ENCODE data around the gene G6PC3. TPM values are rescaled to one million over a fixed set of nuclear protein-coding genes. Genes with fewer than 3 reads are reported as not detected.
"Not testable (repeated sequence)": the region's sequence is repeated elsewhere in the genome, so short reads cannot be mapped to it uniquely, and the experiment has no call there.

Gene G6PC3
- 10 to 100 TPM; 28.9 to 47.3 (median 32.9) TPM for total RNA-seq
- 100 to 1,000 TPM in 1 of 2 donors, 10 to 100 TPM in 1; 78.0 to 114 TPM for polyA plus RNA-seq
- long read RNA-seq, donor 1, transcript G6PC3-201 (6 exons, 1,533 nt), result major isoform, 6 of 9 reads
- long read RNA-seq, donor 1, partial matches to known transcripts, result 0 of 9 reads
- long read RNA-seq, donor 1, other reads (novel, unspliced or antisense), result 3 of 9 reads
- long read RNA-seq, donor 2, transcript G6PC3-201 (6 exons, 1,533 nt), result major isoform, 13 of 16 reads
- long read RNA-seq, donor 2, partial matches to known transcripts, result 1 of 16 reads
- long read RNA-seq, donor 2, other reads (novel, unspliced or antisense), result 1 of 16 reads
- long read RNA-seq, donor 3, partial matches to known transcripts, result 0 of 5 reads
- long read RNA-seq, donor 3, other reads (novel, unspliced or antisense), result 3 of 5 reads

- intact Hi-C loops (cut with DNase I), result loop anchor here in 6 of 10 donors (1.0 to 5.0 kb wide), 6 partner anchors 27 to 58 kb away; partner anchors contain the start of genes HDAC5 (in 2 of the 6) and TMEM101 (in 2 of the 6)
- Histone ChIP-seq H3K27ac (peak within 1 kb of the TSS; percentile 36 to 94 (median 88)), H3K9me3 (no peaks in the 10 kb centered on the region), H3K4me3 (peak within 1 kb of the TSS; percentile 46 to 81 (median 70)), H3K36me3 (peaks cover 0 to 27% (median 3%) of the 10 kb centered on the region in 9 donors), H3K4me1 (peaks cover 9 to 63% (median 31%) of the 10 kb centered on the region in 9 donors), H3K27me3 (no peaks in the 10 kb centered on the region)
- 0 to 1% methylated on average over 53 of the region's 53 CpGs for WGBS, 2 donors
- DNase-seq (peak; percentile 94 to 97), ATAC-seq (peak; percentile 92 to 97 (median 94))
- TF ChIP-seq, protein P1, sequence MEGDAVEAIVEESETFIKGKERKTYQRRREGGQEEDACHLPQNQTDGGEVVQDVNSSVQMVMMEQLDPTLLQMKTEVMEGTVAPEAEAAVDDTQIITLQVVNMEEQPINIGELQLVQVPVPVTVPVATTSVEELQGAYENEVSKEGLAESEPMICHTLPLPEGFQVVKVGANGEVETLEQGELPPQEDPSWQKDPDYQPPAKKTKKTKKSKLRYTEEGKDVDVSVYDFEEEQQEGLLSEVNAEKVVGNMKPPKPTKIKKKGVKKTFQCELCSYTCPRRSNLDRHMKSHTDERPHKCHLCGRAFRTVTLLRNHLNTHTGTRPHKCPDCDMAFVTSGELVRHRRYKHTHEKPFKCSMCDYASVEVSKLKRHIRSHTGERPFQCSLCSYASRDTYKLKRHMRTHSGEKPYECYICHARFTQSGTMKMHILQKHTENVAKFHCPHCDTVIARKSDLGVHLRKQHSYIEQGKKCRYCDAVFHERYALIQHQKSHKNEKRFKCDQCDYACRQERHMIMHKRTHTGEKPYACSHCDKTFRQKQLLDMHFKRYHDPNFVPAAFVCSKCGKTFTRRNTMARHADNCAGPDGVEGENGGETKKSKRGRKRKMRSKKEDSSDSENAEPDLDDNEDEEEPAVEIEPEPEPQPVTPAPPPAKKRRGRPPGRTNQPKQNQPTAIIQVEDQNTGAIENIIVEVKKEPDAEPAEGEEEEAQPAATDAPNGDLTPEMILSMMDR (IDR thresholded peaks at IDR 0.05), result peak in 4 of 9 donors; percentile 8 to 36 (median 23)
These were observed at the start of gene G6PC3 for GRCh38 chr17:44070455-44071197. Gene G6PC3, plus strand, starts transcription at chr17:44070735. Its CDS starts 231 bp downstream, at chr17:44070966.

- 94 to 95% methylated on average over 7 of the region's 7 CpGs for WGBS, 2 donors
- H3K9me3 ChIP-seq; H3K4me1 ChIP-seq; ATAC-seq; intact Hi-C loops (cut with DNase I); H3K27me3 ChIP-seq; DNase-seq; H3K4me3 ChIP-seq; H3K27ac ChIP-seq: not testable (repeated sequence)
- peaks cover 0 to 43% (median 0%) of the 10 kb centered on the region in 9 donors for H3K36me3 ChIP-seq
These were observed 49.3 kb upstream of the G6PC3 start for GRCh38 chr17:44021227-44021626.

DNA sequence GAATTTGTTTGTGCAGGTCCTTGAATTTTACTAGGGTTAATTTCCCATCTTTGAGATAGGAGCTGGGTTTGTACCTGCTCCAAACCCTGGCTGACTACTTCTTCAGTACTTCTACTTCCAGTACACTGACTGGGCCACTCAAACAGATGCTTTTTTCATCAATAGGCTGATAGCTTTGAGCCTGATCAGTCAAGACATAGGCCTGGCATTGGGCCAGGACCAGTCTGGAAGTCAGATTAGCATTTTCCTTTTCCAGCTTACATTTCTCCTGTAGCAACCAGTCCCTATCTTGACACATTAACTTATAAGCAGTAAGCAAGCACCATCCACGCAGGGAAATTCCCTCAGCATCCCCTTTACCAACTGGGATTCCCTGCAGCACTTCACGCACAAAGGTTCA, 48.3 kb upstream of the G6PC3 start:
- Histone ChIP-seq H3K4me3 (no peak overlapping the region), H3K36me3 (peaks cover 0 to 43% (median 0%) of the 10 kb centered on the region in 9 donors), H3K27ac (no peak overlapping the region), H3K27me3 (no peaks in the 10 kb centered on the region), H3K9me3 (no peaks in the 10 kb centered on the region), H3K4me1 (no peaks in the 10 kb centered on the region)
- DNase-seq (no peak), ATAC-seq (no peak)
- 88 to 89% methylated on average over 2 of the region's 2 CpGs for WGBS, 2 donors
- intact Hi-C loops (cut with DNase I), result no loop called here
- TF ChIP-seq, protein P1 (IDR thresholded peaks at IDR 0.05), result no peak

DNA sequence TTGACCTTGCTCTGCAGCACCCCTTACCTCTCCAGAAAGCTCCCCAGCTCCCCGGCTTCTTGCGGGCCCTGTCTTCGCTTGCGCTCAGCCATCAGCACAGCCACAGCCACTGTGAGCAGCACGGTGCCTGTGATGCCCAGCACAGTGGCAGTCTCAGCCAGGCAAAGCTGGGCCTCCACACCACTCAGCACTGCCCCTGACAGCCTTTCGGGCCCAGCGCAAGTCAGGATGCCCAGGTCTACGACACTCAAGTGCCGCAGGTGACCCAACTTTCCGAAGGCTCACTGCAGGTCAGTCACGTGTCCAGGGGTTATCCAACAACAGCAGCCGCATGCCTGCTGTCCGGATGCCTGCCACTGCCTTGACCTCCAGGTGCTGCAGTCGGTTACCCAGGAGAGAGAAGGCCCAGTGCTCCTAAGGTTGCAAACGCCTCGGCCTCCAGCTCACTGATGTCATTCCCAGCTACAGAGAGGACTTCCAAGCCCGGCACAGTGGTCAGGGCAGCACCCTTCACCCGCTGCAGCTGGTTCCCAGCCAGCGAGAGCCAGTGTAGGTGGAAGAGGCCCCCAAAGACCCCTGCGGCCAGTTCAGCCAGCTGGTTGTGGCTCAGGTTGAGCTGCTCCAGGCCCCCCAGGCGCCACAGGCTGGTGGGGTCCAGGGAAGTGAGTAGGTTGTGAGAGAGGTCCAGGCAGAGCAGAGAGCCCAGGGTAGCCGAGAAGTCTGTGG, 46.8 kb upstream of the G6PC3 start:
- WGBS, 2 donors, result 93% methylated on average over 22 of the region's 22 CpGs
- Histone ChIP-seq H3K4me1 (no peaks in the 10 kb centered on the region), H3K27ac (no peak overlapping the region), H3K36me3 (peaks cover 0 to 55% (median 0%) of the 10 kb centered on the region in 9 donors), H3K4me3 (no peak overlapping the region), H3K9me3 (no peaks in the 10 kb centered on the region), H3K27me3 (no peaks in the 10 kb centered on the region)
- DNase-seq, result no peak
- intact Hi-C loops (cut with DNase I), result no loop called here
- peak in 4 of 8 donors; percentile 17 to 45 (median 22) for ATAC-seq
- TF ChIP-seq, protein P1 (IDR thresholded peaks at IDR 0.05), result no peak

All from heart right ventricle (tissue), 16 donors.